Cardiac muscle cell (in vitro differentiated cells and primary cell): ENCODE measurements around the gene NDUFA5. TPM values are rescaled to one million over a fixed set of nuclear protein-coding genes. Genes with fewer than 3 reads are reported as not detected.

Source experiments
- DNase-seq, 2 donors: peaks; one replicate each; pipeline versions ENCODE4 v3.0.0 to v3.0.0-alpha.2; 2010 to 2017; ENCODE audit warnings: low read depth in 1 of 2, low spot score in 1 of 2
- H3K27ac ChIP-seq: fragments of 200-600 bp; sonication (generic); 2 replicates; pipeline ENCODE4 v1.5.1; 2016
- H3K27me3 ChIP-seq: fragments of 200-600 bp; sonication (generic); 2 replicates; pipeline ENCODE4 v1.6.0; 2016; ENCODE audit warnings: control low read depth
- H3K36me3 ChIP-seq: fragments of 200-600 bp; sonication (generic); 2 replicates; pipeline ENCODE4 v1.5.1; 2016; ENCODE audit warnings: control low read depth
- H3K4me1 ChIP-seq: fragments of 200-600 bp; sonication (generic); 2 replicates; pipeline ENCODE4 v1.8.1; 2017; ENCODE audit warnings: low read depth, mild to moderate bottlenecking, mixed run types
- H3K4me3 ChIP-seq: fragments of 200-600 bp; sonication (generic); 2 replicates; pipeline ENCODE4 v1.5.1; 2016; ENCODE audit warnings: mild to moderate bottlenecking
- H3K9me3 ChIP-seq: fragments of 200-600 bp; sonication (generic); 2 replicates; pipeline ENCODE4 v1.5.1; 2017; ENCODE audit warnings: low read depth, mild to moderate bottlenecking, control low read depth
- polyA plus RNA-seq: library from polyadenylated mRNA; unstranded; fragments of >200 nt; fragmentation: Nextera tagmentation; extraction: Ambion mirVana; gene quantifications from 2 replicates; pipeline ENCODE4 v1.2.1, GENCODE V29; 2016
- total RNA-seq: library from RNA; depleted of rRNA; stranded (reverse); fragments of >200 nt; gene quantifications from 2 replicates; pipeline ENCODE4 v1.2.3, GENCODE V29; 2016
- TF ChIP-seq, protein P1 (sequence below): IDR thresholded peaks from 2 replicates; pipeline ENCODE4 v1.5.1; 2012; ENCODE audit warnings: low read depth, mild to moderate bottlenecking, low read length

Gene NDUFA5
- total and polyA plus RNA-seq, 2 experiments from 2014 or later: 64.0 to 217 TPM

DNA sequence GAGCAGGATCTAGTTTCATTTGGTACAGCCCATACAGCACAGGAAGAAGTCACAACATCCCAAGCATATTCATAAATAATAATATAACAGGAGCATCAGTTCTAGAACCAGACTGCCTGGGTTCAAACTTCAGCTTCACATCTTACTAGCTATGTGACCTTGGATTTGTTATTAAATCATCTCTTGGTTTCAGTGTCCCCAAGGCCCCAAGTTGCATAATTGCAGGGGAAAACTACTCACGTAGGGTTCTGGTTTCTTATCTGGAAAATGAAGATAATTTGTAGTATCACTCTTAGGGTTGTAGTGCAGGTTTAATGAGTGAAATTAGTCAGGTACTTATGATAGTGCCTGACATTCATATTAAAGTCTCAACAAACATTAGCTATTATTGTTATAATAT, 17.7 kb downstream of the NDUFA5 start:
- no peak overlapping the region for H3K4me3 ChIP-seq
- DNase-seq: no peak
- peak overlapping the region; percentile 4 for H3K27ac ChIP-seq
- no peaks in the 10 kb centered on the region for H3K9me3 ChIP-seq
- no peaks in the 10 kb centered on the region for H3K36me3 ChIP-seq
- no peaks in the 10 kb centered on the region for H3K27me3 ChIP-seq
- TF ChIP-seq, protein P1, sequence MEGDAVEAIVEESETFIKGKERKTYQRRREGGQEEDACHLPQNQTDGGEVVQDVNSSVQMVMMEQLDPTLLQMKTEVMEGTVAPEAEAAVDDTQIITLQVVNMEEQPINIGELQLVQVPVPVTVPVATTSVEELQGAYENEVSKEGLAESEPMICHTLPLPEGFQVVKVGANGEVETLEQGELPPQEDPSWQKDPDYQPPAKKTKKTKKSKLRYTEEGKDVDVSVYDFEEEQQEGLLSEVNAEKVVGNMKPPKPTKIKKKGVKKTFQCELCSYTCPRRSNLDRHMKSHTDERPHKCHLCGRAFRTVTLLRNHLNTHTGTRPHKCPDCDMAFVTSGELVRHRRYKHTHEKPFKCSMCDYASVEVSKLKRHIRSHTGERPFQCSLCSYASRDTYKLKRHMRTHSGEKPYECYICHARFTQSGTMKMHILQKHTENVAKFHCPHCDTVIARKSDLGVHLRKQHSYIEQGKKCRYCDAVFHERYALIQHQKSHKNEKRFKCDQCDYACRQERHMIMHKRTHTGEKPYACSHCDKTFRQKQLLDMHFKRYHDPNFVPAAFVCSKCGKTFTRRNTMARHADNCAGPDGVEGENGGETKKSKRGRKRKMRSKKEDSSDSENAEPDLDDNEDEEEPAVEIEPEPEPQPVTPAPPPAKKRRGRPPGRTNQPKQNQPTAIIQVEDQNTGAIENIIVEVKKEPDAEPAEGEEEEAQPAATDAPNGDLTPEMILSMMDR: no peak
- H3K4me1 ChIP-seq: no peaks in the 10 kb centered on the region

GRCh38 chr7:123538897-123539296, 18.7 kb downstream of the NDUFA5 start:
- Histone ChIP-seq H3K36me3 (no peaks in the 10 kb centered on the region), H3K27ac (no peak overlapping the region), H3K9me3 (no peaks in the 10 kb centered on the region), H3K4me3 (no peak overlapping the region), H3K4me1 (no peaks in the 10 kb centered on the region), H3K27me3 (no peaks in the 10 kb centered on the region)
- TF ChIP-seq, protein P1: no peak
- no peak for DNase-seq

DNA sequence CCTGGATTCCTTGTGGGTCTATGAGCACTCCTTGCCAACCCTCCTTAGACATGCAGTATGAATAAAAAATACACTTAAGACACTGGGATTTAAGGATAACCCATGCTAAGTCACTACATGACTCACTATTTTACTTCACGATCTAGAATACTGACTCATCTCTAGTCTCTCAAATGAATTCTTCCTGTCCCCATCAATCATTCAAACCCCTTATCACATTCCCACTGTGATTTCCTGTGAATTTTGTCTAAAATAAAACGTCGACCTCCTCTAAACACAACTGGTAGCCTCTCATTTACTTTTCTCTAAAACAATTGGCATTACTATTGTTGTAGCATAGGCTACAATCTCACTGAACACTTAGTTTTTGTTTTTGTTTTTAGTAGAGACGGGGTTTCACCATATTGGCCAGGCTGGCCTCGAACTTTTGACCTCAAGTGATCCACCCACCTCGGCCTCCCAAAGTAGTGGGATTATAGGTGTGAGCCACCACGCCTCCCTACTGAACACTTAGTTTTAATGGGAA, 19.4 kb downstream of the NDUFA5 start:
- Histone ChIP-seq H3K4me1 (no peaks in the 10 kb centered on the region), H3K36me3 (no peaks in the 10 kb centered on the region), H3K4me3 (no peak overlapping the region), H3K27ac (no peak overlapping the region), H3K9me3 (no peaks in the 10 kb centered on the region), H3K27me3 (no peaks in the 10 kb centered on the region)
- TF ChIP-seq, protein P1: no peak
- peak in 1 of 2 donors; percentile 54 for DNase-seq

DNA sequence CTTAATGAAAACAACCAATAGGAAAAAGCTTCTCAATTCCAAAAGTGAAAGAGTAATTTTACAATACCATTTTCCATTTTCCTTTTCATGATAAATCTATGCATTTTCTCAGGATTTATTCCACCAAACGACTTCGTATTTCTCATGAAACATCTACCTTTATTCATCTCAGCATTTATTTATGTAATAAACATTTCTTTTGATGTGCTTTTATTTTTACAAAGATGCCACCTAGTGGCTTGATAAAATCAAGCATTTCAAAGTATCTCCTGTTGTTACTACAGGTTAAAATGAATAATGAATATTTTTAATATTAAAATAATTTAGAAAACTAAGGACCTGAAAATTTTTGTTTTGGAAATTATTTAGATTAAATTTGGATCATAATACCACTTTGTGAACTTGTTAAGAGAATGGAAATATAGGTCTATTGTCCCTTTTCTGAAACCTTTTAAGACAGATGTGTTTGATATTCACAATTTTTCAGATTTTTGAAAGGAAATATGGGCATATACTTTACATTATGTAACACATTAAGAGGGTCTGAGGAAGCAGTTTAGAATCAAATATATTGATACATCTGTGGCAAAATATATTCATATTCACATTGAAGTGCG, 20.5 kb downstream of the NDUFA5 start:
- H3K4me3 ChIP-seq: no peak overlapping the region
- H3K36me3 ChIP-seq: no peaks in the 10 kb centered on the region
- TF ChIP-seq, protein P1: peak; percentile 48
- H3K27me3 ChIP-seq: no peaks in the 10 kb centered on the region
- H3K27ac ChIP-seq: no peak overlapping the region
- peak in 1 of 2 donors; percentile 41 for DNase-seq
- H3K9me3 ChIP-seq: no peaks in the 10 kb centered on the region
- peaks cover 2% of the 10 kb centered on the region for H3K4me1 ChIP-seq

GRCh38 chr7:123535517-123535916, 22.1 kb downstream of the NDUFA5 start:
- DNase-seq: no peak
- H3K4me1 ChIP-seq: peaks cover 3% of the 10 kb centered on the region
- no peaks in the 10 kb centered on the region for H3K27me3 ChIP-seq
- H3K9me3 ChIP-seq: no peaks in the 10 kb centered on the region
- H3K4me3 ChIP-seq: peak overlapping the region; percentile 35
- TF ChIP-seq, protein P1: no peak
- H3K36me3 ChIP-seq: no peaks in the 10 kb centered on the region
- no peak overlapping the region for H3K27ac ChIP-seq
